GM21390 (cell line): ENCODE data around the gene PWP2.
A peak's percentile ranks its signal among the peaks of the same experiment; 100 is the strongest.
"Not testable (repeated sequence)": the region's sequence is repeated elsewhere in the genome, so short reads cannot be mapped to it uniquely, and the experiment has no call there.

ENCODE experiments used
- ATAC-seq: cut with Tn5 transposase; IDR thresholded peaks from one replicate; pipeline ENCODE4 v1.9.1; 2021; ENCODE audit not compliant: unreplicated experiment

PWP2 gene

GRCh38 chr21:44082648-44083440 lies 24.4 kb upstream of the PWP2 start:
- no peak for ATAC-seq

GRCh38 chr21:44083631-44084291 lies 23.4 kb upstream of the PWP2 start:
- ATAC-seq, result no peak

DNA sequence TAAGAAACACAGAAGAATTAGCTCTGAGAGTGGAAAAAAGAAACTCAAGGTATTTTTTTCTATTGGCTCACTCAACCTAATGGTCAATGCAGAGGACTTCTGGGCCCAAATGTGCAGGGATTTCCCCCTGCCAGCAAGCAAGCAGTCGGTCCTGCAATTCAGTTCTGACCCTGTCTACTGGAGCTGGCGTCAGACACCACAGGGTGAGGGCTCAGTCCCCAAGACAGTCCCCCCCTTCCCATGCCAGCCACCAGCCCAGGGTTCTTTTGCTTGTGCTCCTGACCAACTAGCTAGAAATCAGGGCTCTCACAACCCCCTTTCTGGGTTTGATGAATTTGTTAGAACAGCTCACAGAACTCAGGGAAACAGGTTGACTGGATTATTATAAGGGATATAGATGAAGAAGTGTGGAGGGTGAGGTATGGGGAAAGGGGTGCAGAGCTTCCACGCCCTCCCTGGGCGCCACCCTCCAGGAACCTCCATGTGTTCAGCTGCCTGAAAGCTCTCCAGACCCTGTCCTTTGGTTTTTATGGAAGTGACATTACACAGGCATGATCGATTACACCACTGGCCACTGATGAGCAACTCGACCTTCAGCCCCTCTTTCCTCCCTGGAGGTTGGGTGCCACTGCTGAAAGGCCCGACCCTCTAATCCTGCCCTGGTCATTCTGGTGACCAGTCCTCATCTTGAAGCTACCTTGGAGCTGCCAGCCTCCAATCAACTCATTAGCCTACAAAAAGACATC lies 22.5 kb upstream of the PWP2 start:
- ATAC-seq, result no peak

- no peak for ATAC-seq
These were observed 21.5 kb upstream of the PWP2 start for GRCh38 chr21:44085491-44086321.

GRCh38 chr21:44086636-44087425 lies 20.4 kb upstream of the PWP2 start:
- no peak for ATAC-seq

DNA sequence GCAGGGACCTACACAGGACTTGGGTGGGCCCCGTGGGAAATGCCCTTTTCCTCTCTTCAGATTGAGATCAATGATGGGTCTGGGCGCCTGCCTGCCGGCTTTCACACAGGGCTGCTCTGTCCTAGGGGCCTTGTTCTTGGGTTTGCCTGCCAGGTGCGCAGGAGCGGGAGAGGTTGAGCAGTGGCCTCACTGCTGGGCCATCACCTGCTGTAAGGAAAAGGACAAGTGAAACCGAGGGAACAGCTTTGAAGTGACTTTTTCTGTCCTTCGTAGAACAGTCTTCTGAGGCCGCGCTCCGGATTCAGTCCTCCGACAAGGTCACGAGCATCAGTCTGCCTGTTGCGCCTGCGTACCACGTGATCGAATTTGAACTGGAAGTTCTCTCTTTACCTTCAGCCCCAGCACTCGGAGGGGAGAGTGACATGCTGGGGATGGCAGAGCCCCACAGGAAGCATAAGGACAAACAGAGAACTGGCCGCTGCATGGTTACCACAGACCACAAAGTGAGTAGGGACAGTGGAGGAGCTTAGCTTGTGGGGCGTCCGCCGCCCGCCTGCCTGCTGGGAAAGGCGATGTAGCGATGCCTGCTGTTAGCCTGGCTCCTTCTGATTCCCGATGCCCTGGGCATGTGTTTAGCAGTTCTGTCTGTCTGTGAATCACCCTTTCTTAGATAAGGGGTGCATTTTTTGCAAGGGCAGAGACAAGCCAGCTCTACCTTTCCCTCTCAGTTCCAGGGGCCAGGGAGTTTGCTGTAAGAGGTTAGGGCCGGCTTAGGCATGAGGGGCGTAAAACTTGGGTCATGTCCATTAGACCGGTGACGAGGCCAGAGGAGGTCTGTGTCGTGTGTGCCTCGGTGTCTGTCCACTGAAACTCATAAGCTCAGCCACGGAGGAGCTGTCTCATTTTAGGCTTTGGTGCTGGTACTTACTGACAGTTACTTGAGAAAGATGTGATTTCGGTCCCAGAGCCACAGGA lies 19.5 kb upstream of the PWP2 start:
- no peak for ATAC-seq

GRCh38 chr21:44088401-44088780 lies 18.8 kb upstream of the PWP2 start:
- no peak for ATAC-seq

DNA sequence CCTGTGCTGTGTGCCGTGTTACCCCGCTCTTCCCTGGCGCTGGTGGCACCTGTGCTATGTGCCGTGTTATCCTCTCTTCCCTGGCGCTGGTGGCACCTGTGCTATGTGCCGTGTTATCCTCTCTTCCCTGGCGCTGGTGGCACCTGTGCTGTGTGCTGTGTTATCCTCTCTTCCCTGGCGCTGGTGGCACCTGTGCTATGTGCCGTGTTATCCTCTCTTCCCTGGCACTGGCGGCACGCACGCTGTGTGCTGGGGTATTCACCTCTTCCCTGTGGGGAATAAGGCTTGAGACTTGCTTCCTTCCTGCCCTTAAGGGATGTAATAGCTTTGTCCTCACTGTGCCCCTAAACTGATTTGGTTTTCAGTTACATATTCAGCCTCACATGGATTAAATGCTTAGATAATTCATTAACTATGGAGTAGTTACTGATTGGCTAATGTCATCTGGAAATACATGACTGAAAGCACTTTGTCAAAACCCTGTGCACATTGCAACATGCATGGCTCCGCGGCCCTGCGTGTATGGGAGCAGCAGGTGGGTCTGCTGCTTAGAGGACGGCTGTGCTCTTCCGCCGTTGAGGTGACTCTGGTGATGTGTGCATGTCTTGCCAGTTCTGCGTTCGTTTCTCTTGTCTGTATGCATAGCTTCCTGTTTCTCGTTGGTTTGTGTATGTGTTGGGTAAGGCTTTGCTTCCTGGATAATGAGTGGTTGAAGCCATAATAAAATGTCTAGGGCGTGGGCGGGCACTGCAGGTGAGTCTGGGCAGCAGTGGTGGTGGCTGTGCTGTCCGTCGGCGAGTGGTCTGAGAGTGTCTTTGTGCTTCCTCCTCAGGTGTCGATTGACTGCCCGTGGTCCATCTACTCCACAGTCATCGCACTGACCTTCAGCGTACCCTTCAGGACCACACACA lies 17.9 kb upstream of the PWP2 start:
- ATAC-seq, result no peak

DNA sequence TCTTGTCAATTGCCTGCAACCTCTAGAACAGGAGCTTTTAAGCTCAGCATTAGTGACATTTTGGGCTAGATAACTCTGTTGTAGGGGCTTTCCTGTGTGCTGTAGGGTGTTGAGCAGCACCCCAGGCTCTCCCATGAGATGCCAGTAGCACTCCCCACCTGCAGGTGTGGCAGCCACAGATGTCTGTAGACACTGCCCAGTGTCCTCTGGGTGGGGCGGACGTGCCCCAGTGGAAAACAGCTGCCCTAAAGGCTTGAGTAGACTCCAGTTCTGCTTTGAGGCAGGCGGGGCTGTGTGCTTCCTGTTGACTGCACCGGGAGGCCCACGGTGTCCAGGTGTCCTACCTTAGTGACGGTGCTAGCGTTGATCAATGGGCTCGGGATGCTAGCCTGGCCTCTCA lies 16.9 kb upstream of the PWP2 start:
- no peak for ATAC-seq

- no peak for ATAC-seq
These were observed 15.0 kb upstream of the PWP2 start for GRCh38 chr21:44092211-44092610.

GRCh38 chr21:44093761-44094160 lies 13.4 kb upstream of the PWP2 start:
- ATAC-seq, result no peak

GRCh38 chr21:44094832-44095231 lies 12.4 kb upstream of the PWP2 start:
- ATAC-seq, result no peak

DNA sequence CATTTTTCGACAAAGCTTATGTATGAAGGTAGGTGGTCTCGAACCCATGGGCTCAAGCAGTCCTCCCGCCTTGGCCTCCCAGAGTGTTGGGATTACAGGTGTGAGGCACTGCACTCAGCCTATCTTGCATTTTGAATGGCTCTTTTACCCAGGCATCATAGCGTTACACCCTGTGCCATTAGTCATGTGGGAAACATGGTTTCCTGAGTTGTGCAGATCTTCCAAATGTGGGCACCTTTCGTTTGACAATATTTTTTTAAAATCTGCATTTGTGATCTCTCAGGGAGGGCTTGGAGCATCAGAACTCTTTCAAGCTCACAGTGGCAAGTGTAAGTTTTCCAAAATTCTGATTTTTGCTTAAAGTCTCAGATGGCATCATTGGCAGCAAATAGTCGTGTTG lies 8.7 kb upstream of the PWP2 start:
- ATAC-seq, result not testable (repeated sequence)

- not testable (repeated sequence) for ATAC-seq
These were observed 8.2 kb upstream of the PWP2 start for GRCh38 chr21:44098964-44099363.

GRCh38 chr21:44107589-44107988 lies 390 bp downstream of the PWP2 start:
- ATAC-seq, result peak; percentile 14

DNA sequence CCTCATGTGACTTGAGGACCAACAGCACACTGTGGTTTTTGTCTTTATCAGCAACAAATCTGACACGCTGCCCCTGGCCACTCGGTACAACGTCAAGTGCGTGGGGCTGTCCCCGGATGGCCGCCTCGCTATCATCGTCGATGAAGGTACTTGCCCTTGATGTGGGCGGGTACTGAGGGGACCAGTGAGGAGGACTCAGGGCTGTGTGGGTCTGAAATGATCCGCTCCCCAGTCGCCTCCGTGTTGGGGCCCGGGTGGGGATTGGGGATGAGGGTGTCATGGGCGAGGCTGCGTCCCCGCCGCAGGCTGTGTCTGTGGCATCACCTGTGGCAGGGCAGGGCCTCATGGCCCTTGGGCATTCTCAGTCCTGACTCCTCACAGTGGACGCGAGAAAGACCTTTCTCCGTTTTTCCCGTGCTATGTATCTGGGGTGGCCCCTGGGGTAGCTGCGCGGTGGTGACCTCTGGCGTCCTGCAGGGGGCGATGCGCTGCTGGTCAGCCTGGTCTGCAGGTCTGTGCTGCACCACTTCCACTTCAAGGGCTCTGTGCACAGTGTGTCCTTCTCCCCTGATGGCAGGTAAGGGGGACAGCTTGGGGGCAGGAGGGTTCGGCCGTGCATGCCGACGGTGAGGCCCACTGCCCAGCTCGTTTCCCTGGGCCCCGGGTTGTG lies 6.6 kb downstream of the PWP2 start:
- not testable (repeated sequence) for ATAC-seq

DNA sequence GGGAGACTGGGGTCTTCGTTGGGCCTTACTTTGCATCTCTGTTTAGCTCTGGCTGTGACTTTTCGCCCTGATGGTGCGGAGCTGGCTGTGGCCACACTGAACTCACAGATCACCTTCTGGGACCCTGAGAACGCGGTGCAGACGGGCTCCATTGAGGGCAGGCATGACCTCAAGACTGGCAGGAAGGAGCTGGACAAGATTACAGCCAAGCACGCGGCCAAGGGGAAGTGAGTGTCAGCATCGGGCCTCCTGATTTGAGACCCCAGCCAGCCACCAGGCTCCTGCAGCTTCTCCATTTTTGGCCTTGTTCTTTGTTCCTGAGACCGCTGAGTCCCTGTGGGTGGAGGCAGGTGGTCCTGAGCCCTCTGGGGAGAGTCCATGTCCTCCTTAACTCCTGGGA lies 14.9 kb downstream of the PWP2 start:
- ATAC-seq, result not testable (repeated sequence)
